ENCODE results near the gene NSG2.

Gene NSG2

GRCh38 chr5:174155281-174155680 lies 109.8 kb downstream of the NSG2 start:
- no peak for FAIRE-seq

- no peak for FAIRE-seq
Observed at GRCh38 chr5:174155706-174156105, 110.2 kb downstream of the NSG2 start.

GRCh38 chr5:174157048-174157447 lies 111.5 kb downstream of the NSG2 start:
- no peak for FAIRE-seq

Measured in endometrium (tissue), 2 donors.